GM12892 (cell line): ENCODE data around the gene SORCS2.
A peak's percentile ranks its signal among the peaks of the same experiment; 100 is the strongest.

Experiments used
- DNase-seq: peaks from one replicate; pipeline ENCODE4 v3.0.0; 2011; ENCODE audit not compliant: insufficient read length
- FAIRE-seq: peaks from 2 replicates; lab custom pipeline; 2011; peaks lifted over from hg19 to GRCh38; lab: Jason Lieb, UNC
- POLR2A ChIP-seq: IDR thresholded peaks from 2 replicates; pipeline ENCODE4 v1.6.1; 2011; ENCODE audit warnings: low read depth, low read length, control low read depth
- POLR2AphosphoS5 ChIP-seq: IDR thresholded peaks from 2 replicates; pipeline ENCODE4 v1.6.1; 2011; ENCODE audit warnings: low read depth, low read length, control low read depth
- TAF1 ChIP-seq: IDR thresholded peaks from 2 replicates; pipeline ENCODE4 v1.6.1; 2011; ENCODE audit warnings: low read depth, mild to moderate bottlenecking, control low read depth, low read length, borderline replicate concordance

Gene SORCS2

GRCh38 chr4:7247946-7248345 is 55.6 kb downstream of the SORCS2 start:
- DNase-seq (no peak), FAIRE-seq (no peak)
- TF ChIP-seq POLR2AphosphoS5 (no peak), POLR2A (no peak), TAF1 (no peak)

GRCh38 chr4:7248857-7249256 is 56.5 kb downstream of the SORCS2 start:
- TF ChIP-seq POLR2AphosphoS5 (no peak), TAF1 (no peak), POLR2A (no peak)
- no peak for FAIRE-seq
- no peak for DNase-seq

- FAIRE-seq (no peak), DNase-seq (no peak)
- no peak for TF ChIP-seq TAF1
- no peak for TF ChIP-seq POLR2A
- no peak for TF ChIP-seq POLR2AphosphoS5
Measured at GRCh38 chr4:7251321-7251720, 59.0 kb downstream of the SORCS2 start.

- TF ChIP-seq TAF1: no peak
- no peak for TF ChIP-seq POLR2AphosphoS5
- no peak for TF ChIP-seq POLR2A
- DNase-seq: no peak
- FAIRE-seq: no peak
Measured at GRCh38 chr4:7252051-7252450, 59.7 kb downstream of the SORCS2 start.

DNA sequence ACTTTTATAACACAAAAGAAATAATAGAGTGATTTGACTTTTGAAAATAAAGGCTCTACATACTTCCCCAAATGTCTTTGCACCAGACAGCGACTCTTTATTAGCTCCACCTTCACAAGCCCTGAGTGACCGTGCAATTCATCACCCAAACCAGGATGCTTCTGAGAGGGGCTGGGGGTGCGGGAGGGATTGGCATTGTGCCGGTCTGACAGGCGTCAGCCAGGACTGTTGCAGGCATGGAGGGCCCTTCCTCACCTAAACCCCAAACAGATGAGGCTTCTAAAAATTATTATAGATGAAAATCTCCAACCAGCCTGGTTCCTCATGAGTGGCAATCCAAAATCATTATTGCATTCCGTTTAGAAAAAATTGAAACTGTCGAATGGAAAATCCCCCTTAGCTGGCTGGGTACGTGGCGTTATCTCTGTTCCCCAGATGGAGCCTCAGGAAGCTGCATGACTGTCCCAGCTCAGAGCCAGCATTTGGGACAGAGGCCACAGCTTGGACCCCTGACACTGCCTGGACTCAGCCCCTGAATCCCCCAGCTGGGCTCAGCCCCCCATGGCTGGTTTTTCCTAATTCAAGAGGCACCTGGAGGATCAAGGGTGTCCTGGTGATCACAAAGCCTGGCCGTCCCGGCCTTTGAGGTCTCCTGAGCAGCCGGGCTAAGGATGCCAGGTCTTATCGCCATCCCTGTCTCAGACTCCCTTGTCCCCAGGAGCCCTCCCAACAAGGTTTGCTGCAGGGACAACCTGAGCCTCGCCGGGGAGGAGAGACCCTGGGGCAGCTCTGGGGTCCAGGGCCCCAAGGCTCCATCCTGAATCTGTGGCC is 60.4 kb downstream of the SORCS2 start:
- FAIRE-seq: no peak
- no peak for DNase-seq
- TF ChIP-seq POLR2A: no peak
- TF ChIP-seq POLR2AphosphoS5: no peak
- TF ChIP-seq TAF1: no peak

DNA sequence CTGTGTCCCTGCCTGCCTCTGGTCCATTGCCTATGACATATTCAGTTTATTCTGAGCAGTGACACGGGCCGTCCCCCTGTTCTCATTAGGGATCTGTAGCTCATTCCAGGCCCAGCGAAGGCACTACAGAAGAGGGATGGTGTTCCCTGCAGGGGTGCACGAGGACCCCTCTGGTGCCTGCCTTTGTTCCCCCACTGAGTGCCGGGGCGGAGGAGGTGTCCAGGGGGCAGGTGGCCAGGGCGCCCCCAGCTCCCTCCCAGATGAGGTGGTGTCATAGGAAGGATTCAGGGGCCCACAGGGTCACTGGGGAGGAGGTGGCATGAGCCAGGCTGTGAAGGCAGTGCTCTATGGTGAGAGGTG is 61.0 kb downstream of the SORCS2 start:
- no peak for DNase-seq
- no peak for FAIRE-seq
- no peak for TF ChIP-seq POLR2A
- TF ChIP-seq TAF1: no peak
- no peak for TF ChIP-seq POLR2AphosphoS5

- FAIRE-seq (no peak), DNase-seq (no peak)
- no peak for TF ChIP-seq TAF1
- TF ChIP-seq POLR2A: no peak
- no peak for TF ChIP-seq POLR2AphosphoS5
Measured at GRCh38 chr4:7253837-7254236, 61.5 kb downstream of the SORCS2 start.

DNA sequence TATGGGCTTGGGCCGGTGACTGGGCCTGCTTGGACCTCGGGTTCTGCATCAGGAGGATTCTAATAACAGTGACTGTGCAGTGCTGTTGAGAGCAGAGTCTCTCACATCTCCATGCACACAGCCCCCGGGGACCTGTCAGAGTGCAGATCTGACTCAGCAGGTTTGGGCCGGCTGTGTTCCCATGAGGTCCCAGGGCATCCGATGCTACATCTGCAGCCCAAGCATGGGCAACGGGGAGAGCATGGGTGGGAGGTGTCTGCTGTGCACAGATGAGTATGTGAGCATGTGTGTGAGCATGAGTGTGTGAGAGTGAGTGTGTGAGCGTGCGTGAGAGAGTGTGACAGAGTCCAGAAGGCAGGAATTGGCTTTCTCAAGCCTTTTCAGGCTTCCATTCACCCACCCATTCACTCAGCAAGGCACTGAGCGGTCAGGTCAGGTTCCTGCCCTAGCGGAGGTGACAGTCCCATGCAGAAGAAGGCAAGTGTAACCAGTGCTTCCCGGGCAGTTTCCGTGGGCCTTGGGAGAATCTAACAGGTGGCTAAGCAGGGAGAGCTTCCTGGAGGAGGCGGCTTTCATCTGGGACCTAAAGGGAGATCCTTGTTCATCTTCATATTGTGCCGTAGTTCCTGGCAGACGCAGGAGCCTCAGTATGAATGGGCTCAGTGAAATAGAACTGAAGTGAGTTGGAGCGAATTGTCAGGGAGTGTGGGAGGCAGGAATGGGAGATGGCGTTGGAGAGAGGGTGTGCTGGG is 62.6 kb downstream of the SORCS2 start:
- DNase-seq (no peak), FAIRE-seq (peak; percentile 44)
- no peak for TF ChIP-seq POLR2AphosphoS5

DNA sequence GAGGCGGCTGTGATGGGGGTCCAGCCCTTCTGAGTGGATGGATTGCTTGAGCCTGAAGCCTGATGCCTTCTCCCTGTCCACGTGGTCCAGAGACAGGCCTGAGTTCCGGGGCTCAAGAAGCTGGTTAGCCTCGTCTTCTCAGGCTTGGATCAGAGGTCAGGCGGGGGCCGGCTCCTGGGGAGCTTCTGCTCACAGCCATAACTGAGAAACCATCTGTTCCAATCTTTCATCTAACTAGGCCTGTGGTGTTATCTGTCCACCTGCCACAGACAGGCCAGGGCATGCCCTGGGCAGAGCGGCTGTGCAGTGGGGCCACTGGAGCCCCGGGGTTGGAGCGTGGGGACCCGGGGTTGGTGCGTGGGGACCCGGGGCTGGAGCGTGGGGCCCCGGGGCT is 63.1 kb downstream of the SORCS2 start:
- FAIRE-seq (no peak), DNase-seq (no peak)
- TF ChIP-seq POLR2A: no peak
- no peak for TF ChIP-seq POLR2AphosphoS5
- TF ChIP-seq TAF1: no peak

- TF ChIP-seq TAF1: no peak
- no peak for TF ChIP-seq POLR2A
- no peak for TF ChIP-seq POLR2AphosphoS5
- DNase-seq (no peak), FAIRE-seq (no peak)
Measured at GRCh38 chr4:7255996-7256395, 63.7 kb downstream of the SORCS2 start.

- DNase-seq (no peak), FAIRE-seq (no peak)
- TF ChIP-seq TAF1: no peak
Measured at GRCh38 chr4:7256984-7257810, 64.9 kb downstream of the SORCS2 start.

- DNase-seq: no peak
- TF ChIP-seq TAF1 (no peak), POLR2AphosphoS5 (no peak), POLR2A (no peak)
- no peak for FAIRE-seq
Measured at GRCh38 chr4:7259039-7259438, 66.7 kb downstream of the SORCS2 start.
